Measurements from ENCODE around the gene PAX6.

- no peak for TF ChIP-seq CTCF (conservative IDR thresholded peaks at IDR 0.05; ENCODE audit: low read depth, low read length)
- TF ChIP-seq EZH2 (IDR thresholded peaks at IDR 0.05; ENCODE audit: low read length, unreplicated experiment) = no peak
- no peak for TF ChIP-seq EZH2phosphoT487 (IDR thresholded peaks at IDR 0.05; ENCODE audit: borderline replicate concordance, low read length)
These were observed 4.0 kb downstream of the PAX6 start for GRCh38 chr11:31806928-31807798.
